Measurements from ENCODE around the gene KCNF1.

Gene KCNF1

DNA sequence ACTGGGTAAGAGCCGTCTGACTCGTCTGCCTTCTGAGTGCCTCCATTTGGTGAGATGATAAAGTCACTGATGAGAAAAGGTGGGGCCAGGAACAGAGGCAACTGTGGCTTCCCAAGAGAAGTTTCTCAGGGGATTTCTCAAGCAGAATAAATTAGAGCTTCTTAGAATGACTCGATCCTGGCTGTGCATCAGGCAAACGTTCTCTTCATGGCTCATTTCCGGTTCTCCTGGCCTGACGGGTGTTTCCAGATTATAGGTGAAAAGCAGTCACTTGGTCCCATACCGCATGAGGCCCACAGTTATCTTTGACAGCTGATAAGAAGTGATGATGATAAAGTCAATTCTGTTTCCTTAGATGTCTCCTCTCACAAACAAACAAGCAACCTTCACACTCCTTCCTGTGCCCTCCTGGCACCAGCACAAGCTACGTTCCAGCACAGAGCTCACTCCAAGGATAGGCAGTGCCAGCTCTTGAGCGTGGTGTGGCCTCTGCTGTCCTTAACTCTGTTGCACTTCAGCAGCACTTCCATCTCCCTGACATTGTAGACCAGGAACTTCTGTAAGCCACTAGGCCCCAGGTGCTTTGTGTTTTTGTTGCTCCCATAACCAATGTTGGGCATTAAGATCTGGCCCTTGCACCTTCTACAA lies 37.8 kb upstream of the KCNF1 start:
- H4K8ac ChIP-seq (ENCODE audit: low read depth, low read length) = no peak overlapping the region
- no peak overlapping the region for H3K18ac ChIP-seq (ENCODE audit: low read length)
- H3K4me2 ChIP-seq (ENCODE audit: insufficient read depth, low read length, poor library complexity, severe bottlenecking) = no peak overlapping the region
- H3K23ac ChIP-seq (ENCODE audit: low read depth, low read length, poor library complexity) = no peak overlapping the region
- peaks cover 0 to 4% (median 0%) of the 10 kb centered on the region in 3 experiments for H3K27me3 ChIP-seq (ENCODE audit: control insufficient read depth in 3 of 3, insufficient read depth in 3 of 3, low read depth in 1 of 3, low read length in 3 of 3)
- H4K91ac ChIP-seq (ENCODE audit: low read depth, low read length, poor library complexity) = no peak overlapping the region
- no peak overlapping the region for H3K14ac ChIP-seq (ENCODE audit: low read length)
- H3K4me1 ChIP-seq (ENCODE audit: control insufficient read depth in 2 of 2, insufficient read depth in 1 of 2, low read depth in 1 of 2, low read length in 2 of 2) = peaks cover 0 to 3% of the 10 kb centered on the region in 2 donors
- H2AK5ac ChIP-seq (ENCODE audit: low read depth, low read length) = no peak overlapping the region
- H2BK12ac ChIP-seq (ENCODE audit: low read length) = no peak overlapping the region
- no peak overlapping the region for H2AFZ ChIP-seq (ENCODE audit: low read length)
- H3K79me1 ChIP-seq (ENCODE audit: low read depth, low read length) = no peaks in the 10 kb centered on the region
- no peak for DNase-seq (ENCODE audit: low spot score)
- H3K9me3 ChIP-seq (replicated peaks in 1 of 2; ENCODE audit: control insufficient read depth in 2 of 2, insufficient read depth in 1 of 2, low read depth in 1 of 2, low read length in 2 of 2) = peaks cover 2 to 3% of the 10 kb centered on the region in 2 donors
- H2BK15ac ChIP-seq (ENCODE audit: low read length) = no peak overlapping the region
- H2BK5ac ChIP-seq (ENCODE audit: low read length) = no peak overlapping the region
- no peaks in the 10 kb centered on the region for H3K36me3 ChIP-seq (replicated peaks in 1 of 2; ENCODE audit: control insufficient read depth in 2 of 2, insufficient read depth in 2 of 2, low read length in 2 of 2)
- no peak overlapping the region for H2BK120ac ChIP-seq (ENCODE audit: low read depth, low read length)
- no peak overlapping the region for H3K27ac ChIP-seq (replicated peaks; ENCODE audit: low read length)
- no peak overlapping the region for H3K9ac ChIP-seq (ENCODE audit: low read depth, low read length, poor library complexity)
- WGBS, 2 donors (ENCODE audit: extremely low coverage in 2 of 2, insufficient read length in 2 of 2, insufficient replicate concordance in 1 of 2) = no CpG with 5 or more reads among the region's 9 CpGs
- no peak overlapping the region for H3K4me3 ChIP-seq (ENCODE audit: low read length in 2 of 2)
- H3K4ac ChIP-seq (ENCODE audit: low read length) = no peak overlapping the region

DNA sequence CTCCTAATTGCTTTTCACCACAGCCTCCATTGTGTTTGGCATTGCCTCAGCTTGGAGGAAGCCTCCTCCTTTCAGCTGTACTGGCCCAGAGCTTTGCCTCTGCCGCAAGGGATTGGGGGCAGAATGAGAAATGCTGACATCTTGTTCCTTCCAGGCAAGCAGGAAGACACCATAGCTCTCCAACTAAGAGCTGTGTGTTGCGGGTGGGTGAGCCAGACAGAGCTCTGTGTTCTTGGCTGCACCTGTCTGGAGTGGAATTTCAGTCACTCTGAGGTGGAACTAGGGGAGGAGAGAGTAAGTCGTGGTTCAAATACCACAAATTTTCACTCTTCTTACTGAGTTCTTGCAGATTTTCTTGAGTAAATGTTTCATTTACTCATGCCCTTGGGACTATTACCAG lies 36.6 kb upstream of the KCNF1 start:
- Histone ChIP-seq H4K91ac (ENCODE audit: low read depth, low read length, poor library complexity) (no peak overlapping the region), H3K4me3 (ENCODE audit: low read length in 2 of 2) (no peak overlapping the region), H3K9me3 (replicated peaks in 1 of 2; ENCODE audit: control insufficient read depth in 2 of 2, insufficient read depth in 1 of 2, low read depth in 1 of 2, low read length in 2 of 2) (peaks cover 2 to 3% of the 10 kb centered on the region in 2 donors), H2BK15ac (ENCODE audit: low read length) (no peak overlapping the region), H3K4ac (ENCODE audit: low read length) (no peak overlapping the region), H3K79me1 (ENCODE audit: low read depth, low read length) (no peaks in the 10 kb centered on the region), H3K4me2 (ENCODE audit: insufficient read depth, low read length, poor library complexity, severe bottlenecking) (no peak overlapping the region), H3K18ac (ENCODE audit: low read length) (no peak overlapping the region), H2BK120ac (ENCODE audit: low read depth, low read length) (no peak overlapping the region), H4K8ac (ENCODE audit: low read depth, low read length) (no peak overlapping the region), H2AK5ac (ENCODE audit: low read depth, low read length) (no peak overlapping the region), H3K27ac (replicated peaks; ENCODE audit: low read length) (no peak overlapping the region), H3K23ac (ENCODE audit: low read depth, low read length, poor library complexity) (no peak overlapping the region), H3K4me1 (ENCODE audit: control insufficient read depth in 2 of 2, insufficient read depth in 1 of 2, low read depth in 1 of 2, low read length in 2 of 2) (peaks cover 0 to 3% of the 10 kb centered on the region in 2 donors), H3K27me3 (ENCODE audit: control insufficient read depth in 3 of 3, insufficient read depth in 3 of 3, low read depth in 1 of 3, low read length in 3 of 3) (no peaks in the 10 kb centered on the region), H3K14ac (ENCODE audit: low read length) (no peak overlapping the region), H3K36me3 (replicated peaks in 1 of 2; ENCODE audit: control insufficient read depth in 2 of 2, insufficient read depth in 2 of 2, low read length in 2 of 2) (no peaks in the 10 kb centered on the region), H2BK5ac (ENCODE audit: low read length) (no peak overlapping the region), H2AFZ (ENCODE audit: low read length) (no peak overlapping the region), H3K9ac (ENCODE audit: low read depth, low read length, poor library complexity) (no peak overlapping the region), H2BK12ac (ENCODE audit: low read length) (no peak overlapping the region)
- no peak for DNase-seq (ENCODE audit: low spot score)
- no CpG with 5 or more reads among the region's 3 CpGs for WGBS, 2 donors (ENCODE audit: extremely low coverage in 2 of 2, insufficient read length in 2 of 2, insufficient replicate concordance in 1 of 2)

DNA sequence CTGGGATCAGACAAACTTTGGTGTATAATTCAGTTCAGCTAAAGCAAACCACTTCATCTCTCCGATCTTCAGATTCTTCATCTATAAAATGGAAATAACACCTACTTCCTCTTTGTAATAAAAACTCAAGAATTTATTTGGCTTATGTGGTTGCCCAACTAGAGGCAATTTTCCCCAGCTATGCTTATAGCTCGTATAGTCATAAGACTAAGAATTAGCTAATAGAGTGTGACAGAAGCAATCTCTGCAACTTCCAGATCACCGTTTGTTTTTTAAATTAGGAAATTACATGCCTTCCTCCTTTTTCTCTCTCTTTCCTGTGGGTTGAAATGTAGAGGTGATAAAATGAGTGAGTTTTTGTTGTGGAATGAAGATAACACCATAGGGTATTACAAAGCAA lies 35.3 kb upstream of the KCNF1 start:
- Histone ChIP-seq H3K27ac (replicated peaks; ENCODE audit: low read length) (no peak overlapping the region), H3K4ac (ENCODE audit: low read length) (no peak overlapping the region), H3K4me3 (ENCODE audit: low read length in 2 of 2) (no peak overlapping the region), H3K4me1 (ENCODE audit: control insufficient read depth in 2 of 2, insufficient read depth in 1 of 2, low read depth in 1 of 2, low read length in 2 of 2) (peaks cover 0 to 3% of the 10 kb centered on the region in 2 donors), H3K36me3 (replicated peaks in 1 of 2; ENCODE audit: control insufficient read depth in 2 of 2, insufficient read depth in 2 of 2, low read length in 2 of 2) (no peaks in the 10 kb centered on the region), H2BK15ac (ENCODE audit: low read length) (no peak overlapping the region), H3K14ac (ENCODE audit: low read length) (no peak overlapping the region), H3K9ac (ENCODE audit: low read depth, low read length, poor library complexity) (no peak overlapping the region), H3K9me3 (replicated peaks in 1 of 2; ENCODE audit: control insufficient read depth in 2 of 2, insufficient read depth in 1 of 2, low read depth in 1 of 2, low read length in 2 of 2) (peaks cover 2 to 3% of the 10 kb centered on the region in 2 donors), H3K4me2 (ENCODE audit: insufficient read depth, low read length, poor library complexity, severe bottlenecking) (no peak overlapping the region), H2AFZ (ENCODE audit: low read length) (no peak overlapping the region), H2BK5ac (ENCODE audit: low read length) (no peak overlapping the region), H3K27me3 (ENCODE audit: control insufficient read depth in 3 of 3, insufficient read depth in 3 of 3, low read depth in 1 of 3, low read length in 3 of 3) (no peaks in the 10 kb centered on the region), H3K18ac (ENCODE audit: low read length) (no peak overlapping the region), H3K79me1 (ENCODE audit: low read depth, low read length) (no peaks in the 10 kb centered on the region), H2BK120ac (ENCODE audit: low read depth, low read length) (no peak overlapping the region), H3K23ac (ENCODE audit: low read depth, low read length, poor library complexity) (no peak overlapping the region), H4K8ac (ENCODE audit: low read depth, low read length) (no peak overlapping the region), H2BK12ac (ENCODE audit: low read length) (no peak overlapping the region), H4K91ac (ENCODE audit: low read depth, low read length, poor library complexity) (no peak overlapping the region), H2AK5ac (ENCODE audit: low read depth, low read length) (no peak overlapping the region)
- no peak for DNase-seq (ENCODE audit: low spot score)
- WGBS, 2 donors (ENCODE audit: extremely low coverage in 2 of 2, insufficient read length in 2 of 2, insufficient replicate concordance in 1 of 2) = no CpG with 5 or more reads among the region's 3 CpGs

DNA sequence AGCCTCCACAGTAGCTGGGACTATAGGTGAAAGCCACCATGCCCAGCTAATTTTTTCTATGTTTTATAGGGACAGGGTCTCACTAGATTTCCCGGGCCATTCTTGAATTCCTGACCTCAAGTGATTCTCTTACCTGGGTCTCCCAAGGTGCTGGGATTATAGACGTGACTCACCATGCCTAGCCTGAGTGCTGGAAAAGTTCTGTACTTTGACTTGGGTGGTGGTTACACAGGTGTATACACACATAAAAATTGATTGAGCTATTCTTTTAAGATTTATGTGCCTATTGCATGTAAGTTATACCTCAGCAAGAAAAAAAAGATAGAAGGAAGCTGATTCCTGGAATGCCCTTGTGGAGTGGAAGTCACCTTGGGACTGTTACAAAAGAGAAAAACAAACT lies 34.8 kb upstream of the KCNF1 start:
- Histone ChIP-seq H3K4ac (ENCODE audit: low read length) (no peak overlapping the region), H3K27ac (replicated peaks; ENCODE audit: low read length) (no peak overlapping the region), H3K14ac (ENCODE audit: low read length) (no peak overlapping the region), H2BK15ac (ENCODE audit: low read length) (no peak overlapping the region), H3K4me2 (ENCODE audit: insufficient read depth, low read length, poor library complexity, severe bottlenecking) (no peak overlapping the region), H3K9ac (ENCODE audit: low read depth, low read length, poor library complexity) (no peak overlapping the region), H4K91ac (ENCODE audit: low read depth, low read length, poor library complexity) (no peak overlapping the region), H2BK5ac (ENCODE audit: low read length) (no peak overlapping the region), H3K4me1 (ENCODE audit: control insufficient read depth in 2 of 2, insufficient read depth in 1 of 2, low read depth in 1 of 2, low read length in 2 of 2) (peaks cover 0 to 3% of the 10 kb centered on the region in 2 donors), H2AK5ac (ENCODE audit: low read depth, low read length) (no peak overlapping the region), H3K9me3 (replicated peaks in 1 of 2; ENCODE audit: control insufficient read depth in 2 of 2, insufficient read depth in 1 of 2, low read depth in 1 of 2, low read length in 2 of 2) (peaks cover under 1 to 2% of the 10 kb centered on the region in 2 donors), H2AFZ (ENCODE audit: low read length) (no peak overlapping the region), H3K23ac (ENCODE audit: low read depth, low read length, poor library complexity) (no peak overlapping the region), H3K18ac (ENCODE audit: low read length) (no peak overlapping the region), H2BK120ac (ENCODE audit: low read depth, low read length) (no peak overlapping the region), H3K79me1 (ENCODE audit: low read depth, low read length) (no peaks in the 10 kb centered on the region), H2BK12ac (ENCODE audit: low read length) (no peak overlapping the region), H3K27me3 (ENCODE audit: control insufficient read depth in 3 of 3, insufficient read depth in 3 of 3, low read depth in 1 of 3, low read length in 3 of 3) (no peaks in the 10 kb centered on the region), H4K8ac (ENCODE audit: low read depth, low read length) (no peak overlapping the region), H3K36me3 (replicated peaks in 1 of 2; ENCODE audit: control insufficient read depth in 2 of 2, insufficient read depth in 2 of 2, low read length in 2 of 2) (no peaks in the 10 kb centered on the region), H3K4me3 (ENCODE audit: low read length in 2 of 2) (no peak overlapping the region)
- WGBS, 2 donors (ENCODE audit: extremely low coverage in 2 of 2, insufficient read length in 2 of 2, insufficient replicate concordance in 1 of 2) = no CpG with 5 or more reads among the region's 2 CpGs
- no peak for DNase-seq (ENCODE audit: low spot score)
